A673 (cell line): ENCODE measurements around the gene ZNF688.
"Not testable (repeated sequence)": the region's sequence is repeated elsewhere in the genome, so short reads cannot be mapped to it uniquely, and the experiment has no call there.

Source experiments
- CTCF ChIP-seq: fragments of 300-800, 200-600 bp; sonication (generic); conservative IDR thresholded peaks from 2 replicates; pipeline ENCODE4 v1.5.1; 2017; ENCODE audit warnings: low read depth, mild to moderate bottlenecking, antibody characterized with exemption, low read length, moderate library complexity, mixed read lengths
- EZH2 ChIP-seq: fragments of 200-600 bp; sonication (generic); IDR thresholded peaks from 2 replicates; pipeline ENCODE4 v1.6.1; 2017; ENCODE audit warnings: borderline replicate concordance, low read depth, mild to moderate bottlenecking, mixed read lengths, antibody characterized with exemption, low read length; ENCODE audit not compliant: poor library complexity, severe bottlenecking

DNA sequence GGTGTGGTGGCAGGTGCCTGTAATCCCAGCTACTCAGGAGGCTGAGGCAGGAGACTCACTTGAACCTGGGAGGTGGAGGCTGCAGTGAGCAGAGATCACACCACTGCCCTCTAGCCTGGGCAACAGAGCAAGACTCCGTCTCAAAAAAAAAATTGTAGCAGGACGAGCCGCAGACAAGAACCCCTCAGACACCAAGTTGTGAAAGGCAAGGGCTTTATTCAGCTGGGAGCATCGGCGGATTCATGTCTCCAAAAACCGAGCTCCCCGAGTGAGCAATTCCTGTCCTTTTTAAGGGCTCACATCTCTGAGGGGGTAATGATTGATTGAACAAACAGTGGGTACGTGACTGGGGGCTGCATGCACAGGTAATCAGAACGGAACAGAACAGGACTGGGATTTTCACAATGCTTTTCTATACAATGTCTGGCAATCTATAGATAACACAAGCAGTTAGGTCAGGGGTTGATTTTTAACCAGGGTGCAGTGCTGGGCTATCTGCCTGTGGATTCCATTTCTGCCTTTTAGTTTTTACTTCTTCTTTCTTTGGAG lies 30.5 kb downstream of the ZNF688 start:
- not testable (repeated sequence) for TF ChIP-seq CTCF, EZH2
